PC-3 (cell line): ENCODE results near the gene GULP1. TPM values are rescaled to one million over a fixed set of nuclear protein-coding genes. Genes with fewer than 3 reads are reported as not detected.

ENCODE experiments used
- ATAC-seq: fragments of 200-7000 bp; cut with Tn5 transposase; 2 replicates; pipeline ENCODE4 v1.9.1; 2020; ENCODE audit warnings: mild to moderate bottlenecking, moderate library complexity
- BruUV-seq: library from RNA; stranded (reverse); fragments of 400-500 nt; replicated peaks from 2 replicates; lab custom pipeline; 2021; lab: Mats Ljungman, UMichigan
- CTCF ChIA-PET: fragments of 300-600 bp; sonication (Branson Sonifier 250); formaldehyde crosslinking; loops from one replicate; lab custom pipeline; 2022; ENCODE audit warnings: antibody characterized with exemption; lab: Charles Lee
- POLR2A ChIA-PET: fragments of 300-600 bp; sonication (Branson Sonifier 250); formaldehyde crosslinking; loops from one replicate; lab custom pipeline; 2022; ENCODE audit warnings: antibody characterized with exemption; ENCODE audit not compliant: unreplicated experiment; lab: Charles Lee
- DNase-seq: peaks from one replicate; pipeline ENCODE4 v3.0.0-alpha.2; 2015
- H2AFZ ChIP-seq: fragments of 300-600 bp; sonication (generic); 2 replicates; pipeline ENCODE4 v1.6.0; 2016; ENCODE audit warnings: antibody characterized with exemption, low read length
- H3F3A ChIP-seq: fragments of 300-600 bp; sonication (generic); one replicate; pipeline ENCODE4 v1.6.0; 2017; ENCODE audit warnings: antibody characterized with exemption, low read length, control low read depth, mild to moderate bottlenecking; ENCODE audit not compliant: unreplicated experiment
- H3K27ac ChIP-seq: fragments of 300-600 bp; sonication (generic); 2 replicates; pipeline ENCODE4 v1.5.1; 2016; ENCODE audit warnings: mild to moderate bottlenecking, low read length
- H3K27me3 ChIP-seq: fragments of 300-600 bp; sonication (generic); 2 replicates; pipeline ENCODE4 v1.6.1; 2016; ENCODE audit warnings: low read length, mixed read lengths
- H3K36me3 ChIP-seq: fragments of 300-600 bp; sonication (generic); 2 replicates; pipeline ENCODE4 v1.6.1; 2016; ENCODE audit warnings: low read depth, mixed run types, low read length, mixed read lengths
- H3K4me1 ChIP-seq: fragments of 300-600 bp; sonication (generic); 2 replicates; pipeline ENCODE4 v1.5.1; 2016; ENCODE audit warnings: low read length; ENCODE audit not compliant: insufficient read depth
- H3K4me2 ChIP-seq: fragments of 300-600 bp; sonication (generic); 2 replicates; pipeline ENCODE4 v1.6.0; 2016; ENCODE audit warnings: low read length
- H3K4me3 ChIP-seq: fragments of 300-600 bp; sonication (generic); 2 replicates; pipeline ENCODE4 v1.5.1; 2016; ENCODE audit warnings: mild to moderate bottlenecking, low read length, mixed read lengths
- H3K79me2 ChIP-seq: fragments of 300-600 bp; sonication (generic); 2 replicates; pipeline ENCODE4 v1.6.1; 2017; ENCODE audit warnings: low read length, mixed read lengths
- H3K9ac ChIP-seq: fragments of 300-600 bp; sonication (generic); 2 replicates; pipeline ENCODE4 v1.6.0; 2016; ENCODE audit warnings: mild to moderate bottlenecking, low read length
- H3K9me2 ChIP-seq: fragments of 300-600 bp; sonication (generic); replicated peaks from 2 replicates; pipeline ENCODE4 v1.6.1; 2016; ENCODE audit warnings: mixed run types, low read length, mixed read lengths
- H3K9me3 ChIP-seq: fragments of 300-600 bp; sonication (generic); 2 replicates; pipeline ENCODE4 v1.6.1; 2016; ENCODE audit warnings: low read length, mixed read lengths
- H4K20me1 ChIP-seq: fragments of 300-600 bp; sonication (generic); 2 replicates; pipeline ENCODE4 v1.6.1; 2016; ENCODE audit warnings: low read length, mixed read lengths
- EZH2 ChIP-seq: fragments of 300-600 bp; sonication (generic); IDR thresholded peaks from one replicate; pipeline ENCODE4 v1.6.1; 2017; ENCODE audit warnings: antibody characterized with exemption, mild to moderate bottlenecking, low read length; ENCODE audit not compliant: unreplicated experiment
- EZH2phosphoT487 ChIP-seq: fragments of 300-600 bp; sonication (generic); IDR thresholded peaks from 2 replicates; pipeline ENCODE4 v1.6.1; 2018; ENCODE audit warnings: mild to moderate bottlenecking, antibody characterized with exemption, low read length, borderline replicate concordance
- intact Hi-C: fragments of 100-400 bp; cut with micrococcal nuclease; formaldehyde crosslinking; loops from 2 replicates; pipeline ENCODE4 v1.9.0; 2023
- total RNA-seq: library from RNA; depleted of rRNA; stranded (reverse); fragments of >200 nt; gene quantifications from 2 replicates; pipeline ENCODE4 v1.2.3, GENCODE V29; 2014
- TF ChIP-seq, protein P1 (sequence below): fragments of 300-600 bp; sonication (generic); conservative IDR thresholded peaks from 2 replicates; pipeline ENCODE4 v1.5.1; 2017; ENCODE audit warnings: antibody characterized with exemption, low read depth, mild to moderate bottlenecking, low read length

The GULP1 gene
- total RNA-seq, 1 experiment from 2014 or later, result 25.5 TPM

DNA sequence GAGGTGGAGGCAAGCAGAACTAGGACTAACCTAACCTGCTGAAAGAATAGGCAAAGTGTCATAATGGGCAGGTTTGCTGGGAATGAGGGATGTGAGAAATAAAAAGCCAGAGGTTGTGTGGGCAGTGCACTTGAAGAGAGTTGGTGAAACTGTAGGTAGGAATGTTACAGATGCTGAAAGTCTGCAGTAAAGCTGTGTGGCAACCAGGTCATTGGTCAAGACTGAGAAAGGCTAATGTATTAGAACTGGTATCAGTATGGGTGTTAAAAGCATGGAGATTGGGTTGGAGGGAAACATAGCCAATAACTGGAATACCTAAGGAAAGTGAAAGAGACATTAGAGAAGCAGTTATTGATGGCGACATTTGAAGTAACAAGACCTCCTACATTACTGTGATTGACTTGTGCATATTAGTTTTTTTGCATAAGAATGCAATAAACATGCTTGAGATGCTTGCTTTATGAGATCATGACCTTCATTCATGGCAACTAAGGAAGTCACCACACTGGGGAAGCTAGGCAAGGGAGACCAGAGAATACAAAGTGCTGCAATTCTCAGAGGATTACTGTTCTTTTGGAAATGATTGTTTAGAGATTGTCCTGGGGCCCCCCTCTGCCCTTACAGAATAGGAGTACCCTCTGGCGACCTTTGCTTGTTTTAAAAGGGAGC lies 11.8 kb downstream of the GULP1 start:
- DNase-seq (peak; percentile 68), ATAC-seq (peak; percentile 39)
- intact Hi-C loops, result no loop called here
- H2AFZ ChIP-seq, result no peak overlapping the region
- ChIA-PET POLR2A (interaction anchor here (0.7 kb wide), 1 partner anchor 173 kb away, joined by 5 read pairs; no protein-coding TSS in a partner anchor), CTCF (no interaction called here)
- peaks cover 11% of the 10 kb centered on the region for H3F3A ChIP-seq
- no peaks in the 10 kb centered on the region for H3K27me3 ChIP-seq
- peak overlapping the region; percentile 21; the same call in 1 of the 2 replicates for H3K27ac ChIP-seq
- peaks cover 3% of the 10 kb centered on the region; the same call in 1 of the 2 replicates for H3K36me3 ChIP-seq
- TF ChIP-seq, protein P1, sequence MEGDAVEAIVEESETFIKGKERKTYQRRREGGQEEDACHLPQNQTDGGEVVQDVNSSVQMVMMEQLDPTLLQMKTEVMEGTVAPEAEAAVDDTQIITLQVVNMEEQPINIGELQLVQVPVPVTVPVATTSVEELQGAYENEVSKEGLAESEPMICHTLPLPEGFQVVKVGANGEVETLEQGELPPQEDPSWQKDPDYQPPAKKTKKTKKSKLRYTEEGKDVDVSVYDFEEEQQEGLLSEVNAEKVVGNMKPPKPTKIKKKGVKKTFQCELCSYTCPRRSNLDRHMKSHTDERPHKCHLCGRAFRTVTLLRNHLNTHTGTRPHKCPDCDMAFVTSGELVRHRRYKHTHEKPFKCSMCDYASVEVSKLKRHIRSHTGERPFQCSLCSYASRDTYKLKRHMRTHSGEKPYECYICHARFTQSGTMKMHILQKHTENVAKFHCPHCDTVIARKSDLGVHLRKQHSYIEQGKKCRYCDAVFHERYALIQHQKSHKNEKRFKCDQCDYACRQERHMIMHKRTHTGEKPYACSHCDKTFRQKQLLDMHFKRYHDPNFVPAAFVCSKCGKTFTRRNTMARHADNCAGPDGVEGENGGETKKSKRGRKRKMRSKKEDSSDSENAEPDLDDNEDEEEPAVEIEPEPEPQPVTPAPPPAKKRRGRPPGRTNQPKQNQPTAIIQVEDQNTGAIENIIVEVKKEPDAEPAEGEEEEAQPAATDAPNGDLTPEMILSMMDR, result no peak
- TF ChIP-seq EZH2, result no peak
- BruUV-seq, result no TSS peak
- peaks cover 42% of the 10 kb centered on the region for H3K4me1 ChIP-seq
- H3K9me3 ChIP-seq, result peaks cover 4% of the 10 kb centered on the region
- peak overlapping the region; percentile 35 for H3K4me2 ChIP-seq
- H3K9me2 ChIP-seq, result no peaks in the 10 kb centered on the region
- H3K4me3 ChIP-seq, result no peak overlapping the region
- peaks cover 60% of the 10 kb centered on the region for H3K79me2 ChIP-seq
- no peak overlapping the region for H3K9ac ChIP-seq
- H4K20me1 ChIP-seq, result no peaks in the 10 kb centered on the region

DNA sequence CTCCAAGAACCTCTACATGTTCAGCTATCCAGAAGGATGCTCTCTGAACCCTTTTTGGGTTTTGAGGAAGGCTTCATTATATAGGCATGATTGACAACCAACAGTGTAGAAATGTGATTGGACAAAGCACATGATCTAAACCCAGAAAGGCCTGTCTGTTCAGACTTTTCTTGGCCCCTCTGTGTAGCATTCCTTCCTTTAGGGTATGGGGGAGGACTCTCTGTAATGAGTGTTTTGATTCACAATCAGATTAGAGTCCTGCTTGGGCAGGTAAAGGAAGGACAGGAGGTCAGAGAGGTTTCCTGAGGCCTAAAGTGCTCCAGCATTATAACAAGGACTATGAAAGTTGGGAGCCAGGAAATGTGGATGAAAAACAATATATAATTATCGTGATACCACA lies 13.6 kb downstream of the GULP1 start:
- Histone ChIP-seq H3K9me3 (no peaks in the 10 kb centered on the region), H3K9ac (no peak overlapping the region), H3K36me3 (no peaks in the 10 kb centered on the region), H3K9me2 (no peaks in the 10 kb centered on the region), H3K4me2 (no peak overlapping the region), H2AFZ (no peak overlapping the region), H3K4me1 (peaks cover 34% of the 10 kb centered on the region), H3F3A (peaks cover 5% of the 10 kb centered on the region), H3K27ac (no peak overlapping the region), H3K27me3 (no peaks in the 10 kb centered on the region), H3K79me2 (peaks cover 56% of the 10 kb centered on the region), H3K4me3 (no peak overlapping the region), H4K20me1 (no peaks in the 10 kb centered on the region)
- ChIA-PET POLR2A (no interaction called here), CTCF (no interaction called here)
- no peak for DNase-seq
- TF ChIP-seq EZH2phosphoT487 (no peak), EZH2 (no peak)
- TF ChIP-seq, protein P1, result no peak
- no TSS peak for BruUV-seq
- intact Hi-C loops, result no loop called here
- no peak for ATAC-seq

DNA sequence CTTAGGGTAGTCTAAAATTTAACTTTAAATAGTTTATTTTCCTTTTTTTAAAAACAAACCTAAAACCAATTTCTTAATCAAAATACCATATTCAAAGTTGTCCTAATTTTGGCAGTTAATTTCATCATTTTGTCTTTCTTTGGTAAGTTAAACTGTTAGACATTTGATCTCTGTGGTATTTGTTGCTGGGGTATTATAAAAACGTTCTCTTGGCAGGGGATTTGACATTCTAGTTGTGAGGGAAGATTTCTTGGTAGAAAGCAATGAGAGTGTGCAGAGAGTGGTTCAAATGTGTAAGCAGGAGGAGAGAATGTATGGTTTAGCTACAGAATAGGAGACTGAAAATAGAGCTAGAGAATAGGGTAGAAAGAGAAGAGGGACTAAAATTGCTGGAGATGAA lies 14.6 kb downstream of the GULP1 start:
- no peak overlapping the region for H3K27ac ChIP-seq

More for the DNA sequence above, 14.6 kb downstream of the GULP1 start:
- H3K9me3 ChIP-seq, result no peaks in the 10 kb centered on the region
- no peak overlapping the region for H2AFZ ChIP-seq
- intact Hi-C loops, result no loop called here
- H3K79me2 ChIP-seq, result peaks cover 54% of the 10 kb centered on the region
- no peak for TF ChIP-seq EZH2
- TF ChIP-seq, protein P1, result no peak
- TF ChIP-seq EZH2phosphoT487, result no peak
- peaks cover 5% of the 10 kb centered on the region for H3F3A ChIP-seq
- H3K4me3 ChIP-seq, result no peak overlapping the region
- H3K9me2 ChIP-seq, result no peaks in the 10 kb centered on the region
- H3K27me3 ChIP-seq, result no peaks in the 10 kb centered on the region
- no peak for DNase-seq
- ATAC-seq, result no peak
- ChIA-PET POLR2A (no interaction called here), CTCF (no interaction called here)
- no peaks in the 10 kb centered on the region for H3K36me3 ChIP-seq
- BruUV-seq, result no TSS peak
- H3K4me2 ChIP-seq, result no peak overlapping the region
- peaks cover 34% of the 10 kb centered on the region for H3K4me1 ChIP-seq
- H3K9ac ChIP-seq, result no peak overlapping the region
- H4K20me1 ChIP-seq, result no peaks in the 10 kb centered on the region
